DND-41 (cell line): Measurements from ENCODE around the gene ARL13A.

ENCODE experiments used
- ATAC-seq: fragments of 200-7000 bp; cut with Tn5 transposase; 3 replicates; pipeline ENCODE4 v1.9.1; 2021; ENCODE audit warnings: low read depth; ENCODE audit not compliant: insufficient read depth
- DNase-seq: peaks from one replicate; pipeline ENCODE4 v3.0.0-alpha.2; 2020
- H2AFZ ChIP-seq: 2 replicates; pipeline ENCODE4 v1.6.0; 2012; ENCODE audit warnings: low read depth, low read length
- H3K27ac ChIP-seq: 2 replicates; pipeline ENCODE4 v1.5.1; 2012; ENCODE audit warnings: low read length, inconsistent platforms
- H3K27me3 ChIP-seq: fragments of 200-600 bp; sonication (generic); 2 replicates; pipeline ENCODE4 v1.6.0; 2012; ENCODE audit warnings: low read length, mild to moderate bottlenecking, inconsistent platforms; ENCODE audit not compliant: insufficient read depth, poor library complexity
- H3K36me3 ChIP-seq: 2 replicates; pipeline ENCODE4 v1.5.1; 2012; ENCODE audit warnings: low read length, inconsistent platforms; ENCODE audit not compliant: insufficient read depth
- H3K4me1 ChIP-seq: 2 replicates; pipeline ENCODE4 v1.5.1; 2012; ENCODE audit warnings: mild to moderate bottlenecking, low read length; ENCODE audit not compliant: insufficient read depth
- H3K4me2 ChIP-seq: 2 replicates; pipeline ENCODE4 v1.6.0; 2012; ENCODE audit warnings: mild to moderate bottlenecking, moderate library complexity, low read length, inconsistent platforms; ENCODE audit not compliant: insufficient read depth
- H3K4me3 ChIP-seq, 2 experiments: fragments of 200-600 bp in 1 of 2; shearing (Covaris generic) in 1 of 2; 2 replicates each; pipeline ENCODE4 v1.5.1; 2012 to 2016; ENCODE audit warnings: inconsistent platforms in 2 of 2, low read length in 2 of 2, mild to moderate bottlenecking in 2 of 2, low read depth in 1 of 2, moderate library complexity in 1 of 2
- H3K79me2 ChIP-seq: 2 replicates; pipeline ENCODE4 v1.6.0; 2012; ENCODE audit warnings: low read length, inconsistent platforms; ENCODE audit not compliant: insufficient read depth
- H3K9ac ChIP-seq: 2 replicates; pipeline ENCODE4 v1.6.0; 2012; ENCODE audit warnings: low read depth, mild to moderate bottlenecking, inconsistent platforms, low read length, moderate library complexity
- H3K9me3 ChIP-seq: 2 replicates; pipeline ENCODE4 v1.5.1; 2012; ENCODE audit warnings: low read length, moderate library complexity, mild to moderate bottlenecking, inconsistent platforms; ENCODE audit not compliant: insufficient read depth, severe bottlenecking
- H4K20me1 ChIP-seq: 2 replicates; pipeline ENCODE4 v1.6.0; 2012; ENCODE audit warnings: low read length; ENCODE audit not compliant: insufficient read depth
- CTCF ChIP-seq: IDR thresholded peaks from 2 replicates; pipeline ENCODE4 v1.5.1; 2012; ENCODE audit warnings: borderline replicate concordance, low read length, moderate library complexity, mild to moderate bottlenecking; ENCODE audit not compliant: poor library complexity, severe bottlenecking; ENCODE audit errors: extremely low read depth
- EZH2 ChIP-seq: IDR thresholded peaks from 3 replicates; pipeline ENCODE4 v1.6.1; 2012; ENCODE audit warnings: borderline replicate concordance, low read depth, mild to moderate bottlenecking, moderate library complexity, low read length, inconsistent platforms; ENCODE audit not compliant: severe bottlenecking

The ARL13A gene

GRCh38 chrX:101040197-101040596 is 70.7 kb downstream of the ARL13A start:
- no peak overlapping the region for H3K4me2 ChIP-seq
- DNase-seq (no peak), ATAC-seq (no peak)
- no peak overlapping the region for H2AFZ ChIP-seq
- H3K27ac ChIP-seq, result no peak overlapping the region
- H3K4me1 ChIP-seq, result no peaks in the 10 kb centered on the region
- H3K4me3 ChIP-seq, result no peak overlapping the region
- H3K27me3 ChIP-seq, result no peaks in the 10 kb centered on the region
- peaks cover 36% of the 10 kb centered on the region; the same call in 1 of the 2 replicates for H3K36me3 ChIP-seq
- no peaks in the 10 kb centered on the region for H4K20me1 ChIP-seq
- no peaks in the 10 kb centered on the region for H3K9me3 ChIP-seq
- H3K9ac ChIP-seq, result no peak overlapping the region
- TF ChIP-seq CTCF (no peak), EZH2 (no peak)
- peaks cover 5% of the 10 kb centered on the region; the same call in 1 of the 2 replicates for H3K79me2 ChIP-seq
